DND-41 (cell line): ENCODE measurements around the gene PCNX1.

ENCODE experiments used
- CTCF ChIP-seq: IDR thresholded peaks from 2 replicates; pipeline ENCODE4 v1.5.1; 2012; ENCODE audit warnings: borderline replicate concordance, low read length, moderate library complexity, mild to moderate bottlenecking; ENCODE audit not compliant: poor library complexity, severe bottlenecking; ENCODE audit errors: extremely low read depth
- EZH2 ChIP-seq: IDR thresholded peaks from 3 replicates; pipeline ENCODE4 v1.6.1; 2012; ENCODE audit warnings: borderline replicate concordance, low read depth, mild to moderate bottlenecking, moderate library complexity, low read length, inconsistent platforms; ENCODE audit not compliant: severe bottlenecking

GRCh38 chr14:70956511-70956910, 49.3 kb downstream of the PCNX1 start:
- TF ChIP-seq CTCF, result no peak
- TF ChIP-seq EZH2, result no peak
